HepG2 (cell line): ENCODE measurements around the gene RUNX2. TPM values are rescaled to one million over a fixed set of nuclear protein-coding genes. Genes with fewer than 3 reads are reported as not detected.

Experiments
- ATAC-seq: fragments of 200-7000 bp; cut with Tn5 transposase; 3 replicates; pipeline ENCODE4 v1.9.1; 2020; ENCODE audit warnings: mild to moderate bottlenecking, moderate library complexity
- BruUV-seq: library from RNA; stranded (reverse); fragments of 400-500 nt; replicated peaks from 2 replicates; lab custom pipeline; 2021; lab: Mats Ljungman, UMichigan
- CTCF ChIA-PET: fragments of 300-600 bp; formaldehyde crosslinking; extraction: SDS; loops from one replicate; lab custom pipeline; 2021; ENCODE audit warnings: low total read pairs, inconsistent platforms, low intra/inter-chr PET ratio; lab: Yijun Ruan, JAX
- POLR2A ChIA-PET: fragments of 350-600 bp; sonication (Branson Sonifier 250); formaldehyde crosslinking; loops from one replicate; lab custom pipeline; 2020; ENCODE audit warnings: antibody characterized with exemption, inconsistent platforms; lab: Yijun Ruan, JAX
- DNase-seq: peaks from one replicate; pipeline ENCODE4 v3.0.0-alpha.2; 2015; ENCODE audit warnings: low spot score
- FAIRE-seq: peaks from 3 replicates; lab custom pipeline; 2011; peaks lifted over from hg19 to GRCh38; lab: Jason Lieb, UNC
- H2AFZ ChIP-seq: one replicate; pipeline ENCODE4 v1.6.1; 2011; ENCODE audit warnings: low read length, inconsistent platforms
- H3K27ac ChIP-seq: fragments of 300-600 bp; 3 replicates; pipeline ENCODE4 v1.8.0; 2011; ENCODE audit warnings: mixed run types, mild to moderate bottlenecking, mixed read lengths, low read length, inconsistent platforms; ENCODE audit not compliant: insufficient read depth; ENCODE audit errors: extremely low read length
- H3K27me3 ChIP-seq, 2 experiments: fragments of 200-600 bp in 1 of 2; 2 replicates in 1 of 2; 3 replicates in 1 of 2; pipeline versions ENCODE4 v1.6.0 to v1.8.0; 2011; ENCODE audit warnings: low read length in 2 of 2, mild to moderate bottlenecking in 2 of 2, moderate library complexity in 2 of 2, inconsistent platforms in 1 of 2; ENCODE audit not compliant: insufficient read depth in 2 of 2, control insufficient read depth in 1 of 2
- H3K36me3 ChIP-seq, 2 experiments: fragments of 200-600 bp in 1 of 2; replicated peaks in 1 of 2; 2 replicates in 1 of 2; 3 replicates in 1 of 2; pipeline versions ENCODE4 v1.5.1 to v1.8.0; 2011; ENCODE audit warnings: low read length in 2 of 2, inconsistent platforms in 1 of 2; ENCODE audit not compliant: insufficient read depth in 2 of 2, control insufficient read depth in 1 of 2
- H3K4me1 ChIP-seq: 2 replicates; pipeline ENCODE4 v1.5.1; 2012; ENCODE audit warnings: low read length, inconsistent platforms; ENCODE audit not compliant: insufficient read depth
- H3K4me2 ChIP-seq: 2 replicates; pipeline ENCODE4 v1.6.0; 2011; ENCODE audit warnings: low read depth, low read length, inconsistent platforms
- H3K4me3 ChIP-seq, 3 experiments: fragments of 200-600 bp in 1 of 3; sonication (generic), shearing (Covaris generic) in 1 of 3; replicated peaks in 1 of 3; 2 replicates each; pipeline ENCODE4 v1.5.1; 2011 to 2016; ENCODE audit warnings: low read length in 3 of 3, inconsistent platforms in 2 of 3, low read depth in 2 of 3, mild to moderate bottlenecking in 2 of 3, control low read depth in 1 of 3, mixed read lengths in 1 of 3; ENCODE audit not compliant: insufficient read depth in 1 of 3
- H3K79me2 ChIP-seq: one replicate; pipeline ENCODE4 v1.6.1; 2011; ENCODE audit warnings: low read length, inconsistent platforms; ENCODE audit not compliant: insufficient read depth
- H3K9ac ChIP-seq: 2 replicates; pipeline ENCODE4 v1.6.0; 2011; ENCODE audit warnings: mild to moderate bottlenecking, low read depth, low read length, inconsistent platforms; ENCODE audit not compliant: insufficient read depth
- H3K9me3 ChIP-seq: 2 replicates; pipeline ENCODE4 v1.5.1; 2012; ENCODE audit warnings: mild to moderate bottlenecking, low read length
- H4K20me1 ChIP-seq: 2 replicates; pipeline ENCODE4 v1.6.0; 2011; ENCODE audit warnings: inconsistent platforms, mild to moderate bottlenecking, low read length, moderate library complexity; ENCODE audit not compliant: insufficient read depth
- ATAD3A ChIP-seq: sonication (generic); formaldehyde crosslinking; IDR thresholded peaks from 2 replicates; pipeline ENCODE4 v1.4.0; 2020; ENCODE audit warnings: missing genetic modification reagents
- SIX4 ChIP-seq: sonication (generic); formaldehyde crosslinking; IDR thresholded peaks from 2 replicates; pipeline ENCODE4 v1.4.0; 2020; ENCODE audit warnings: missing genetic modification reagents
- TCF7L2 ChIP-seq: IDR thresholded peaks from 2 replicates; pipeline ENCODE4 v1.6.1; 2011; ENCODE audit warnings: mild to moderate bottlenecking, low read depth, low read length, moderate library complexity
- THAP11 ChIP-seq: IDR thresholded peaks from 2 replicates; pipeline ENCODE4 v1.6.1; 2016; ENCODE audit warnings: missing biosample characterization, missing genetic modification reagents
- ZNF891 ChIP-seq: sonication (generic); formaldehyde crosslinking; IDR thresholded peaks from 2 replicates; pipeline ENCODE4 v1.5.0; 2020; ENCODE audit warnings: mild to moderate bottlenecking, missing genetic modification reagents
- WGBS: methylation state at CpG from one replicate; pipeline ENCODE4 v1.1.6; 2017; ENCODE audit warnings: low lambda C conversion rate; 5-methylcytosine and 5-hydroxymethylcytosine counted together
- in situ Hi-C: cut with HindIII; loops from 2 replicates; pipeline ENCODE4 v1.10.0; 2017; ENCODE audit warnings: low pct_unique_long_range_greater_than_20kb; ENCODE audit not compliant: extremely low pct_ligation_motif_present
- intact Hi-C: fragments of 100-400 bp; cut with micrococcal nuclease; formaldehyde crosslinking; loops from one replicate; pipeline ENCODE4 v1.10.0; 2022; ENCODE audit not compliant: unreplicated experiment
- polyA plus RNA-seq, 8 experiments: library from polyadenylated mRNA; depleted of rRNA in 3 of 8; stranded (reverse) in 7 of 8; unstranded in 1 of 8; fragments of >200 nt; fragmentation: Illumina TruSeq in 4 of 8; extraction: Trizol in 4 of 8; gene quantifications; 2 replicates each; pipeline versions ENCODE4 v1.2.1 to v1.2.3, GENCODE V29; 2011 to 2016; ENCODE audit warnings: low read depth in 4 of 8, missing spikeins in 1 of 8, mixed read lengths in 1 of 8; ENCODE audit not compliant: insufficient read depth in 1 of 8
- total RNA-seq, 5 experiments: library from RNA; depleted of rRNA; stranded (reverse); fragments of >200 nt; fragmentation: Illumina TruSeq; extraction: Trizol; gene quantifications; 2 replicates each; pipeline ENCODE4 v1.2.3, GENCODE V29; 2016; ENCODE audit warnings: low read depth in 1 of 5
- TF ChIP-seq, protein P1 (sequence below): sonication (generic); formaldehyde crosslinking; IDR thresholded peaks from 2 replicates; pipeline ENCODE4 v1.5.0; 2020; ENCODE audit warnings: missing genetic modification reagents
- TF ChIP-seq, protein P2 (sequence below): sonication (generic); formaldehyde crosslinking; IDR thresholded peaks from 2 replicates; pipeline ENCODE4 v1.8.1; 2023; ENCODE audit warnings: mild to moderate bottlenecking, missing genetic modification reagents, borderline replicate concordance
- TF ChIP-seq, protein P3 (sequence below): sonication (generic); formaldehyde crosslinking; IDR thresholded peaks from 2 replicates; pipeline ENCODE4 v1.5.0; 2020; ENCODE audit warnings: mild to moderate bottlenecking, missing genetic modification reagents, borderline replicate concordance
- TF ChIP-seq, protein P4 (sequence below): sonication (generic); formaldehyde crosslinking; conservative IDR thresholded peaks from 2 replicates; pipeline ENCODE4 v1.5.0; 2020; ENCODE audit warnings: missing genetic modification reagents

The RUNX2 gene
- total and polyA plus RNA-seq, 2 of the 13 experiments (the other 11 are each of a cell fraction or from before 2014, with no cell fraction given) = not detected

DNA sequence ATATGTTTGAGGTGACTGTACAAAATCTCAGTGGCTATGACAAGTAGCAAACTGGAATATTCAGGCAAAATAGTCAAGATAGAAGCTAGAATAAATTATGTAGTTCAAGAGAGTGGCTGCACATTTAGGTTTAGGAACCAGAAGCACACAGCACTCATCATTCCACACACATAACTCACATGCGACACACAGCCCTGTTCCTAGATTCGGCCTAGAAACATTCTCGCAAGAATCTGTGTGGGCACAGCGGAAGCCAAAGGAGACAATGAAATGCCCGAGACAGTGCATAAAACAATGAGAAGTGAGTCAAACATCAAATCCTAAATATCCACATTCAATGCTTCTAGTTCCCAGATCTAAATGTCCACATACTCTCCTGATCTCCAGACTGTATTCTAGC is 59.1 kb downstream of the RUNX2 start:
- H3K36me3 ChIP-seq = no peaks in the 10 kb centered on the region
- no peak for FAIRE-seq
- no peaks in the 10 kb centered on the region for H3K4me1 ChIP-seq
- in situ Hi-C loops (no loop called here), intact Hi-C loops (no loop called here)
- H3K27ac ChIP-seq = no peak overlapping the region
- H3K9ac ChIP-seq = no peak overlapping the region
- H3K4me3 ChIP-seq = no peak overlapping the region
- DNase-seq = no peak
- no peaks in the 10 kb centered on the region for H4K20me1 ChIP-seq
- H3K79me2 ChIP-seq = no peaks in the 10 kb centered on the region
- WGBS = 69% methylated on average over 5 of the region's 5 CpGs
- ATAC-seq = no peak
- no peak overlapping the region for H2AFZ ChIP-seq
- no TSS peak for BruUV-seq
- H3K27me3 ChIP-seq = peaks cover 0 to 11% of the 10 kb centered on the region in 2 experiments; a peak in 2 of 5 replicates
- POLR2A ChIA-PET = interaction anchor here (1.3 kb wide), 1 partner anchor 9 kb away, joined by 9 read pairs; the partner anchor contains the start of gene SUPT3H
- no peak overlapping the region for H3K4me2 ChIP-seq
- TF ChIP-seq ZNF891 = no peak
- TF ChIP-seq, protein P1, sequence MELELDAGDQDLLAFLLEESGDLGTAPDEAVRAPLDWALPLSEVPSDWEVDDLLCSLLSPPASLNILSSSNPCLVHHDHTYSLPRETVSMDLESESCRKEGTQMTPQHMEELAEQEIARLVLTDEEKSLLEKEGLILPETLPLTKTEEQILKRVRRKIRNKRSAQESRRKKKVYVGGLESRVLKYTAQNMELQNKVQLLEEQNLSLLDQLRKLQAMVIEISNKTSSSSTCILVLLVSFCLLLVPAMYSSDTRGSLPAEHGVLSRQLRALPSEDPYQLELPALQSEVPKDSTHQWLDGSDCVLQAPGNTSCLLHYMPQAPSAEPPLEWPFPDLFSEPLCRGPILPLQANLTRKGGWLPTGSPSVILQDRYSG (CRISPR knock-in tag) = no peak
- TF ChIP-seq, protein P2, sequence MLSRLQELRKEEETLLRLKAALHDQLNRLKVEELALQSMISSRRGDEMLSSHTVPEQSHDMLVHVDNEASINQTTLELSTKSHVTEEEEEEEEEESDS (CRISPR knock-in tag) = no peak
- TF ChIP-seq ATAD3A = no peak
- no peak for TF ChIP-seq SIX4
- TF ChIP-seq, protein P3, sequence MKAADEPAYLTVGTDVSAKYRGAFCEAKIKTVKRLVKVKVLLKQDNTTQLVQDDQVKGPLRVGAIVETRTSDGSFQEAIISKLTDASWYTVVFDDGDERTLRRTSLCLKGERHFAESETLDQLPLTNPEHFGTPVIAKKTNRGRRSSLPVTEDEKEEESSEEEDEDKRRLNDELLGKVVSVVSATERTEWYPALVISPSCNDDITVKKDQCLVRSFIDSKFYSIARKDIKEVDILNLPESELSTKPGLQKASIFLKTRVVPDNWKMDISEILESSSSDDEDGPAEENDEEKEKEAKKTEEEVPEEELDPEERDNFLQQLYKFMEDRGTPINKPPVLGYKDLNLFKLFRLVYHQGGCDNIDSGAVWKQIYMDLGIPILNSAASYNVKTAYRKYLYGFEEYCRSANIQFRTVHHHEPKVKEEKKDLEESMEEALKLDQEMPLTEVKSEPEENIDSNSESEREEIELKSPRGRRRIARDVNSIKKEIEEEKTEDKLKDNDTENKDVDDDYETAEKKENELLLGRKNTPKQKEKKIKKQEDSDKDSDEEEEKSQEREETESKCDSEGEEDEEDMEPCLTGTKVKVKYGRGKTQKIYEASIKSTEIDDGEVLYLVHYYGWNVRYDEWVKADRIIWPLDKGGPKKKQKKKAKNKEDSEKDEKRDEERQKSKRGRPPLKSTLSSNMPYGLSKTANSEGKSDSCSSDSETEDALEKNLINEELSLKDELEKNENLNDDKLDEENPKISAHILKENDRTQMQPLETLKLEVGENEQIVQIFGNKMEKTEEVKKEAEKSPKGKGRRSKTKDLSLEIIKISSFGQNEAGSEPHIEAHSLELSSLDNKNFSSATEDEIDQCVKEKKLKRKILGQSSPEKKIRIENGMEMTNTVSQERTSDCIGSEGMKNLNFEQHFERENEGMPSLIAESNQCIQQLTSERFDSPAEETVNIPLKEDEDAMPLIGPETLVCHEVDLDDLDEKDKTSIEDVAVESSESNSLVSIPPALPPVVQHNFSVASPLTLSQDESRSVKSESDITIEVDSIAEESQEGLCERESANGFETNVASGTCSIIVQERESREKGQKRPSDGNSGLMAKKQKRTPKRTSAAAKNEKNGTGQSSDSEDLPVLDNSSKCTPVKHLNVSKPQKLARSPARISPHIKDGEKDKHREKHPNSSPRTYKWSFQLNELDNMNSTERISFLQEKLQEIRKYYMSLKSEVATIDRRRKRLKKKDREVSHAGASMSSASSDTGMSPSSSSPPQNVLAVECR (CRISPR knock-in tag) = no peak
- TF ChIP-seq, protein P4, sequence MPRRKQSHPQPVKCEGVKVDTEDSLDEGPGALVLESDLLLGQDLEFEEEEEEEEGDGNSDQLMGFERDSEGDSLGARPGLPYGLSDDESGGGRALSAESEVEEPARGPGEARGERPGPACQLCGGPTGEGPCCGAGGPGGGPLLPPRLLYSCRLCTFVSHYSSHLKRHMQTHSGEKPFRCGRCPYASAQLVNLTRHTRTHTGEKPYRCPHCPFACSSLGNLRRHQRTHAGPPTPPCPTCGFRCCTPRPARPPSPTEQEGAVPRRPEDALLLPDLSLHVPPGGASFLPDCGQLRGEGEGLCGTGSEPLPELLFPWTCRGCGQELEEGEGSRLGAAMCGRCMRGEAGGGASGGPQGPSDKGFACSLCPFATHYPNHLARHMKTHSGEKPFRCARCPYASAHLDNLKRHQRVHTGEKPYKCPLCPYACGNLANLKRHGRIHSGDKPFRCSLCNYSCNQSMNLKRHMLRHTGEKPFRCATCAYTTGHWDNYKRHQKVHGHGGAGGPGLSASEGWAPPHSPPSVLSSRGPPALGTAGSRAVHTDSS (CRISPR knock-in tag) = no peak
- no peak for TF ChIP-seq TCF7L2
- no peak for TF ChIP-seq THAP11 (CRISPR knock-in tag)
- TF ChIP-seq, all 625 proteins: peak for 0
- CTCF ChIA-PET = no interaction called here
- H3K9me3 ChIP-seq = no peaks in the 10 kb centered on the region
